Measurements from ENCODE around the gene CCDC78.

GRCh38 chr16:727291-727977 lies 1.2 kb upstream of the CCDC78 start:
- no peak for TF ChIP-seq CTCF (IDR thresholded peaks at IDR 0.05; ENCODE audit: insufficient read depth, low read length, poor library complexity, severe bottlenecking)
- no peak for TF ChIP-seq EZH2phosphoT487 (conservative IDR thresholded peaks at IDR 0.05; ENCODE audit: low read length)
